ENCODE measurements around the gene NLGN1.

The NLGN1 gene

GRCh38 chr3:174334111-174334510 is 936.6 kb downstream of the NLGN1 start:
- TF ChIP-seq CTCF (IDR thresholded peaks at IDR 0.05) (no peak), ZFX (IDR thresholded peaks at IDR 0.05; ENCODE audit: borderline replicate concordance) (no peak)
- H3K27ac ChIP-seq: peak overlapping the region; percentile 33

DNA sequence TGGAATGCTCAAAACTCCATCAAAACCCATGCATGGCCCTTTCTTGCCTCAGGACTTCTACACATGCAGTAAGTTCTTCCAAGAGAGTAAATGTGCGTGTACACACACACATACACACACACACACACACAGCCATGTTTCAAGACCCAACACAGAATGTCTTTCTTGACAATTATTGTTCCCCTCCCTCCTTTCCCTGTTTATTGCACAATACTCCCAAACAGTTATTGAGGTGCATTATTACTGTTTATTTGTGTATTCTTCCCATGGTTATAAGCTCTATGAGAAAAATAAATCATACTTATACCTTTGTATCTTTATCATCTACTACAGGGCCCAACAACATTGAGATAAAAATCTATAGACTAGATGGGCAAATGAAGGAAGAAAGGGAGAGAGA is 937.8 kb downstream of the NLGN1 start:
- 0 out of 2 replicates have a peak overlapping the region, but pooled peaks have one; percentile 33 for H3K27ac ChIP-seq
- TF ChIP-seq ZFX (IDR thresholded peaks at IDR 0.05; ENCODE audit: borderline replicate concordance) (no peak), CTCF (IDR thresholded peaks at IDR 0.05) (no peak)

DNA sequence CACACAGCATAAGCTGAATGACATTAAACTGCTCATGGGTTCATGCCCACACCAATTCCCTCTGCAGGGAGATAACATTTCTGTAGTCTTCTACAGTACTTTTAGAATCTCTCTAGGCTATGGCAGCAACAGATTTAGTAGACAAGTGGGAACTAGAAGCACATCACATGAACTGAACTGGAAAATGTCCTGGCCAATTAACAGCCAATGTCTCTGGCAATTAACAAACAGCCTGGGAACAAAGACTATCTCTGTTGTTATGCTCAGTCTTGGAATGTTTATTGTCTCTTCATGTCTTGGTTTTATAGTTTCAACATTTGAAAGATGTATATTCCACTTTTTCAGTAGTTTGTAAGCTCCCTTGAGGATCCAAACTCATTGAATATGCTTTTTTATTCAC is 938.4 kb downstream of the NLGN1 start:
- no peak for TF ChIP-seq ZFX (IDR thresholded peaks at IDR 0.05; ENCODE audit: borderline replicate concordance)
- TF ChIP-seq CTCF (IDR thresholded peaks at IDR 0.05): no peak
- H3K27ac ChIP-seq: 0 out of 2 replicates have a peak overlapping the region, but pooled peaks have one; percentile 3
